HG02798 (cell line): Measurements from ENCODE around the gene DCTN1.

Experiments used
- ATAC-seq: cut with Tn5 transposase; IDR thresholded peaks from one replicate; pipeline ENCODE4 v1.9.1; 2021; ENCODE audit warnings: mild to moderate bottlenecking; ENCODE audit not compliant: unreplicated experiment, poor library complexity

The DCTN1 gene

GRCh38 chr2:74333175-74333574, 46.9 kb downstream of the DCTN1 start:
- no peak for ATAC-seq

- no peak for ATAC-seq
Measured at GRCh38 chr2:74332550-74333174, 47.4 kb downstream of the DCTN1 start.

GRCh38 chr2:74328573-74328972, 51.5 kb downstream of the DCTN1 start:
- no peak for ATAC-seq

- ATAC-seq: no peak
Measured at GRCh38 chr2:74328074-74328473, 52.0 kb downstream of the DCTN1 start.

GRCh38 chr2:74327627-74328026, 52.5 kb downstream of the DCTN1 start:
- no peak for ATAC-seq

- ATAC-seq: no peak
Measured at GRCh38 chr2:74327199-74327598, 52.9 kb downstream of the DCTN1 start.

- ATAC-seq: no peak
Measured at GRCh38 chr2:74325815-74326214, 54.3 kb downstream of the DCTN1 start.

- ATAC-seq: no peak
Measured at GRCh38 chr2:74321737-74322136, 58.4 kb downstream of the DCTN1 start.

- ATAC-seq: no peak
Measured at GRCh38 chr2:74317701-74318100, 62.4 kb downstream of the DCTN1 start.

GRCh38 chr2:74316627-74317295, 63.4 kb downstream of the DCTN1 start:
- no peak for ATAC-seq

- no peak for ATAC-seq
Measured at GRCh38 chr2:74314107-74314506, 66.0 kb downstream of the DCTN1 start.

- ATAC-seq: no peak
Measured at GRCh38 chr2:74313497-74313896, 66.6 kb downstream of the DCTN1 start.

GRCh38 chr2:74312913-74313312, 67.2 kb downstream of the DCTN1 start:
- ATAC-seq: no peak
